CD14-positive monocyte (primary cell): ENCODE data around the gene SLC7A5. TPM values are rescaled to one million over a fixed set of nuclear protein-coding genes. Genes with fewer than 3 reads are reported as not detected.
"Not testable (repeated sequence)": the region's sequence is repeated elsewhere in the genome, so short reads cannot be mapped to it uniquely, and the experiment has no call there.

Experiments used
- DNase-seq, 3 donors: peaks; one replicate each; pipeline ENCODE4 v3.0.0-alpha.2; 2011 to 2022
- H2AFZ ChIP-seq: 2 replicates; pipeline ENCODE4 v1.6.0; 2012; ENCODE audit warnings: mild to moderate bottlenecking, low read depth, low read length, inconsistent platforms; ENCODE audit not compliant: insufficient read depth, poor library complexity, severe bottlenecking
- H3K27ac ChIP-seq, 2 donors: 1 replicate in 1 of 2; 2 replicates in 1 of 2; pipeline ENCODE4 v1.5.1; 2012 to 2013; ENCODE audit warnings: low read length in 2 of 2, control low read depth in 1 of 2, inconsistent platforms in 1 of 2, low read depth in 1 of 2, mild to moderate bottlenecking in 1 of 2
- H3K27me3 ChIP-seq, 2 donors: one replicate each; pipeline versions ENCODE4 v1.6.0 to v1.6.1; 2011 to 2013; ENCODE audit warnings: low read length in 2 of 2; ENCODE audit not compliant: control insufficient read depth in 2 of 2, insufficient read depth in 2 of 2
- H3K36me3 ChIP-seq, 2 donors: replicated peaks in 1 of 2; 1 replicate in 1 of 2; 2 replicates in 1 of 2; pipeline versions ENCODE4 v1.5.1 to v1.6.1; 2012 to 2013; ENCODE audit warnings: low read length in 2 of 2, control low read depth in 1 of 2, inconsistent platforms in 1 of 2, mild to moderate bottlenecking in 1 of 2; ENCODE audit not compliant: insufficient read depth in 2 of 2, control insufficient read depth in 1 of 2
- H3K4me1 ChIP-seq, 2 donors: 1 replicate in 1 of 2; 2 replicates in 1 of 2; pipeline versions ENCODE4 v1.5.1 to v1.6.1; 2012 to 2013; ENCODE audit warnings: low read length in 2 of 2, control low read depth in 1 of 2, inconsistent platforms in 1 of 2, mild to moderate bottlenecking in 1 of 2, moderate library complexity in 1 of 2; ENCODE audit not compliant: insufficient read depth in 2 of 2, control insufficient read depth in 1 of 2
- H3K4me2 ChIP-seq: replicated peaks from 2 replicates; pipeline ENCODE3; 2012; ENCODE audit warnings: low read length, moderate library complexity, mild to moderate bottlenecking; ENCODE audit not compliant: poor library complexity, severe bottlenecking; ENCODE audit errors: extremely low read depth
- H3K4me3 ChIP-seq, 3 experiments: fragments of 200-600 bp in 1 of 3; sonication (generic) in 1 of 3; replicated peaks in 1 of 3; 1 replicate in 2 of 3; 2 replicates in 1 of 3; pipeline ENCODE4 v1.5.1; 2011 to 2013; ENCODE audit warnings: low read length in 3 of 3, mild to moderate bottlenecking in 3 of 3, control low read depth in 2 of 3, low read depth in 2 of 3, inconsistent platforms in 1 of 3, moderate library complexity in 1 of 3
- H3K79me2 ChIP-seq: 2 replicates; pipeline ENCODE4 v1.6.0; 2012; ENCODE audit warnings: mild to moderate bottlenecking, control low read depth, inconsistent platforms, low read length, moderate library complexity; ENCODE audit not compliant: insufficient read depth
- H3K9ac ChIP-seq: 2 replicates; pipeline ENCODE4 v1.6.0; 2017; ENCODE audit warnings: low read length, mild to moderate bottlenecking; ENCODE audit not compliant: insufficient read depth, poor library complexity, severe bottlenecking
- H3K9me3 ChIP-seq, 2 donors: replicated peaks in 1 of 2; 1 replicate in 1 of 2; 2 replicates in 1 of 2; pipeline versions ENCODE4 v1.5.1 to v1.6.1; 2012 to 2013; ENCODE audit warnings: low read length in 2 of 2, control low read depth in 1 of 2; ENCODE audit not compliant: control insufficient read depth in 1 of 2, insufficient read depth in 1 of 2
- H4K20me1 ChIP-seq: 2 replicates; pipeline ENCODE4 v1.6.0; 2012; ENCODE audit warnings: mild to moderate bottlenecking, low read length, control low read depth, moderate library complexity; ENCODE audit not compliant: insufficient read depth
- H3K27ac Mint-ChIP-seq, 7 donors: one replicate each; pipeline ENCODE4 v1.8.0; 2020; ENCODE audit warnings: mild to moderate bottlenecking in 7 of 7, mixed read lengths in 7 of 7, moderate library complexity in 6 of 7, inconsistent platforms in 2 of 7
- H3K27me3 Mint-ChIP-seq, 3 donors: one replicate each; pipeline ENCODE4 v1.8.0; 2021 to 2022; ENCODE audit warnings: low read depth in 3 of 3, mild to moderate bottlenecking in 3 of 3, mixed read lengths in 3 of 3, moderate library complexity in 3 of 3, inconsistent platforms in 1 of 3
- H3K36me3 Mint-ChIP-seq, 2 donors: one replicate each; pipeline ENCODE4 v1.8.0; 2020; ENCODE audit warnings: mixed read lengths in 2 of 2, inconsistent platforms in 1 of 2, mild to moderate bottlenecking in 1 of 2
- H3K4me1 Mint-ChIP-seq: one replicate; pipeline ENCODE4 v1.8.0; 2020; ENCODE audit warnings: mild to moderate bottlenecking, mixed read lengths
- H3K4me3 Mint-ChIP-seq, 2 donors: one replicate each; pipeline ENCODE4 v1.8.0; 2020; ENCODE audit warnings: mild to moderate bottlenecking in 2 of 2, mixed read lengths in 2 of 2, moderate library complexity in 1 of 2
- H3K9me3 Mint-ChIP-seq, 7 donors: one replicate each; pipeline ENCODE4 v1.8.0; 2020 to 2022; ENCODE audit warnings: mixed read lengths in 7 of 7, mild to moderate bottlenecking in 6 of 7, moderate library complexity in 6 of 7, inconsistent platforms in 2 of 7
- WGBS: methylation state at CpG from one replicate; pipeline ENCODE4 v1.1.5; 2013; ENCODE audit warnings: missing lambda C conversion rate; ENCODE audit not compliant: insufficient coverage; 5-methylcytosine and 5-hydroxymethylcytosine counted together
- intact Hi-C, 2 donors: fragments of 100-400 bp; cut with micrococcal nuclease; formaldehyde crosslinking; loops; one replicate each; pipeline versions ENCODE4 v1.15.0 to v1.15.1; 2023
- polyA plus RNA-seq, 3 donors: library from polyadenylated mRNA; depleted of rRNA in 1 of 3; unstranded in 2 of 3; stranded (reverse) in 1 of 3; fragments of 300-500 nt in 2 of 3; fragments of >200 nt in 1 of 3; fragmentation: Illumina TruSeq in 2 of 3; gene quantifications; 1 replicate in 2 of 3; 2 replicates in 1 of 3; pipeline ENCODE4 v1.2.3, GENCODE V29; 2012 to 2021
- TF ChIP-seq, protein P1 (sequence below): fragments of 200-600 bp; IDR thresholded peaks from one replicate; pipeline ENCODE4 v1.8.0; 2022; ENCODE audit warnings: antibody characterized with exemption, mild to moderate bottlenecking

The SLC7A5 gene
- polyA plus RNA-seq, 3 donors = 0.40 to 5.8 (median 1.1) TPM

- peak in 1 of 3 donors; percentile 5 for DNase-seq
- H3K27ac ChIP-seq = no peak overlapping the region
- H3K9me3 Mint-ChIP-seq = peaks cover 9 to 11% (median 10%) of the 10 kb centered on the region in 7 donors
- H3K4me1 ChIP-seq = peaks cover 24 to 33% of the 10 kb centered on the region in 2 donors
- H3K36me3 ChIP-seq = no peaks in the 10 kb centered on the region
- H3K4me3 Mint-ChIP-seq = no peak overlapping the region
- no peaks in the 10 kb centered on the region for H3K79me2 ChIP-seq
- peaks cover 0 to 2% of the 10 kb centered on the region in 2 donors for H3K36me3 Mint-ChIP-seq
- peaks cover 38% of the 10 kb centered on the region for H3K4me1 Mint-ChIP-seq
- intact Hi-C loops = no loop called here
- H3K4me2 ChIP-seq = no peak overlapping the region
- H3K9me3 ChIP-seq = peaks cover 10 to 11% of the 10 kb centered on the region in 2 donors
- H2AFZ ChIP-seq = no peak overlapping the region
- H3K27ac Mint-ChIP-seq = no peak overlapping the region
- TF ChIP-seq, protein P1, sequence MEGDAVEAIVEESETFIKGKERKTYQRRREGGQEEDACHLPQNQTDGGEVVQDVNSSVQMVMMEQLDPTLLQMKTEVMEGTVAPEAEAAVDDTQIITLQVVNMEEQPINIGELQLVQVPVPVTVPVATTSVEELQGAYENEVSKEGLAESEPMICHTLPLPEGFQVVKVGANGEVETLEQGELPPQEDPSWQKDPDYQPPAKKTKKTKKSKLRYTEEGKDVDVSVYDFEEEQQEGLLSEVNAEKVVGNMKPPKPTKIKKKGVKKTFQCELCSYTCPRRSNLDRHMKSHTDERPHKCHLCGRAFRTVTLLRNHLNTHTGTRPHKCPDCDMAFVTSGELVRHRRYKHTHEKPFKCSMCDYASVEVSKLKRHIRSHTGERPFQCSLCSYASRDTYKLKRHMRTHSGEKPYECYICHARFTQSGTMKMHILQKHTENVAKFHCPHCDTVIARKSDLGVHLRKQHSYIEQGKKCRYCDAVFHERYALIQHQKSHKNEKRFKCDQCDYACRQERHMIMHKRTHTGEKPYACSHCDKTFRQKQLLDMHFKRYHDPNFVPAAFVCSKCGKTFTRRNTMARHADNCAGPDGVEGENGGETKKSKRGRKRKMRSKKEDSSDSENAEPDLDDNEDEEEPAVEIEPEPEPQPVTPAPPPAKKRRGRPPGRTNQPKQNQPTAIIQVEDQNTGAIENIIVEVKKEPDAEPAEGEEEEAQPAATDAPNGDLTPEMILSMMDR = no peak
- H3K27me3 ChIP-seq = no peaks in the 10 kb centered on the region
- no peaks in the 10 kb centered on the region for H4K20me1 ChIP-seq
- no peak overlapping the region for H3K4me3 ChIP-seq
- peaks cover 0 to 5% (median 5%) of the 10 kb centered on the region in 3 donors for H3K27me3 Mint-ChIP-seq
- WGBS = 79% methylated on average over 5 of the region's 10 CpGs
- H3K9ac ChIP-seq = no peak overlapping the region
These were observed 57.1 kb downstream of the SLC7A5 start for GRCh38 chr16:87812200-87812656.

DNA sequence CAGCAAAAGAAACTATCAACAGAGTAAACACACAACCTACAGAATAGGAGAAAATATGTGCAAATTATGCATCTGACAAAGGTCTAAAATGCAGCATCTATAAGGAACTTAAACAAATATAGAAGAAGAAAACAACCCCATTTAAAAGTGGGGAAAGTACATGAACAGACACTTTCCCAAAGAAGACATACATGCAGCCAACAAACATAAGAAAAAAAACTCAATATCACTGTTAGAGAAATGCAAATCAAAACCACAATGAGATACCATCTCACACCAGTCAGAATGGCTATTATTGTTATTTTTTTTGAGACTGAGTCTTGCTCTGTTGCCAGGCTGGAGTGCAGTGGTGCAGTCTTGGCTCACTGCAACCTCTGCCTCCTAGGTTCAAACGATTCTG, 57.9 kb downstream of the SLC7A5 start:
- H3K27ac ChIP-seq, H3K27me3 Mint-ChIP-seq, intact Hi-C loops, H3K36me3 Mint-ChIP-seq, H3K9me3 Mint-ChIP-seq, H2AFZ ChIP-seq, H3K36me3 ChIP-seq, H3K27me3 ChIP-seq, H3K79me2 ChIP-seq, H3K4me2 ChIP-seq, H3K4me3 ChIP-seq, DNase-seq, H4K20me1 ChIP-seq, H3K27ac Mint-ChIP-seq, H3K9ac ChIP-seq, H3K9me3 ChIP-seq, H3K4me3 Mint-ChIP-seq: not testable (repeated sequence)
- WGBS = no CpG with 5 or more reads among the region's 1 CpG
- peaks cover 42% of the 10 kb centered on the region for H3K4me1 Mint-ChIP-seq
- H3K4me1 ChIP-seq = peaks cover 31 to 37% of the 10 kb centered on the region in 2 donors
